GM21367 (cell line): ENCODE results near the gene CCDC91.
"Not testable (repeated sequence)": the region's sequence is repeated elsewhere in the genome, so short reads cannot be mapped to it uniquely, and the experiment has no call there.

Source experiments
- ATAC-seq: cut with Tn5 transposase; IDR thresholded peaks from one replicate; pipeline ENCODE4 v1.9.1; 2021; ENCODE audit not compliant: unreplicated experiment

Gene CCDC91

DNA sequence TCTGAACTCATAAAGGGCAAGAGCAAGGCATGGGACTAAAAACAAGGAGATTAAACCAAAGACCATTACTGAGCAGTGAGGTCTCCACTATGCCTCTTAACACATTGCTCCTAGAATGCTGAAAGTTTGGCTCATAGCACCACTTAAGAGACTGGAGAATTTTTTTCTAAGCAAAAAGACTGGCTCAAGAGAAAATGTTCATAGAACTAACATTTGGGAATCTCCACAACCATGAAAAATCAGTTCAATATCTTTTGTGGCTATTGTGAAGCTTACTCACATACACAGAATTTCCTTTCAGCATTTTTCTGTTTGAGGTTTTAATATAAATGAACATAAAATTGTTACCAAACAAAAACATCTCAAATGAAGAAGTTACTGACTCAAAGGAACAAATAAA lies 255.8 kb downstream of the CCDC91 start:
- ATAC-seq = no peak

DNA sequence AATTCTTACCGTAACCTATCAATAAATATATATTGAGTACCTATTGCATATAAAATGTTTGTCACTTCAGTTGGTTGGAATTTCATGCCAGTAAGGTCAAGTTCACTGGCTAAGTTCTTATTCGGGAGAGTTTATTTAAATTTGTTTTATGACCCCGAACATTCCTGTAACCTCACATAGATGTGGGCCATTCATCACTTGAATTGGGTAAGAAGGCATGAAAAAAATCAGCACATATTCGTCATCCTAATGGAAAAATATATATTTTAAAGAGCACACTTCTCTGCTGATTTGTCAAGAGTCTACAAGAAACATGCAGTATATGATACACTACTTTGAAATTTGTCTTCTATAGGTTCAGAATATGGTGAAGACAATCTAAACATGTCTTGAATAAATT lies 263.4 kb downstream of the CCDC91 start:
- no peak for ATAC-seq

DNA sequence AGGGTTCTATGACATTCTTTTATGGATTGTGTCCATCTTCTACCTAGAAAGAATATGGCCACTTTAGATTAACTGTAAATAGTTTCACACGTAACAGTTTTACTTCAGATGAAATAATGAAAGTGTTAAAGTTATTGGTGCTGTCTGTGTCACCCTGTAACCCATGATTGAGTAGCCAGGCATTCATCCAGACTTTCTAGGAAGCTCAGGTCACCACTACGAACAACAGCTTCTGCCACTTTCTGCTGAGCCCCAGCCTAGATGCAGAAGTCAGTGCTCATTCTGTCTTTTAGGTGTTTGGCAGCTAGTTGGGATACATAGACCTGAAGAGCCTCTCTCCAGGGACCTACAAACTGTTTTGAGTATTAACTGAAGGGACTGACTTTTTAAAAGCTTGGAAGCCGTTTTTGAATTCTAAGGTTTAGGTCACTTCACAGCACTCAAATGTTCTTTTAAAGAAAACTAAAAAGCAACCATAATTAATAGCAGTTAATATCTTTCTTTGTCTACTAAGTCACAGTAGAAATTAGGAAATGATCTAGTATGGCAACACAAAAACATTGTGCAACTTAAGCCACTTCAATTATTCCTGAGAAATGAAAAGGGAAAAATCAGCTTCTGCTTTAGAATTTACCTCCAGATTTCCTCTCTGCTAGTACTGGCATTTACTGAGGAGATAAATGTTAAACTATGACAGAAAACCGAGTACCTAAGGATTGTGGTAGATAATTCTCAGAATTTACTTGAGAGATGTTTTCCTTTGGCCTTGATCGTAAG lies 266.9 kb downstream of the CCDC91 start:
- ATAC-seq = no peak

DNA sequence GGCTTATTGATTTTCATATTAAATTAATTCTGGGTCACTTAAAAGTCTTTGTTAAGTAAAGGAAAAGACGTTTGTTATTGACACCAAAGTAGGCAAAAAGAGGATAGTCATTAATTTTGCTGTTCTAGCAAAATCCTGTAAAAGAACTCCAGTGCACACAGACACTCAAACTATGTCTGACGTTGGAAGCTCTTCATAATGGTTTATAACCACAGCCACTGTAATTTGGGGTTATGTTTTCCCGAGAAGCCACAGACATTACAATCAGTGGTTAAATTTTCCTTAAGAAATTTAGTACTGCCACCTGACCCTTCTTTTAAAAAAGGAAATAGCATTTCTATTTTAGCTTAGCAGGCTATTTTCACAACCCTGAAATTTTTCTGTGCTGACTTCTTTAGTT lies 267.5 kb downstream of the CCDC91 start:
- no peak for ATAC-seq

- ATAC-seq = no peak
Observed at GRCh38 chr12:28459481-28459880, 269.2 kb downstream of the CCDC91 start.

DNA sequence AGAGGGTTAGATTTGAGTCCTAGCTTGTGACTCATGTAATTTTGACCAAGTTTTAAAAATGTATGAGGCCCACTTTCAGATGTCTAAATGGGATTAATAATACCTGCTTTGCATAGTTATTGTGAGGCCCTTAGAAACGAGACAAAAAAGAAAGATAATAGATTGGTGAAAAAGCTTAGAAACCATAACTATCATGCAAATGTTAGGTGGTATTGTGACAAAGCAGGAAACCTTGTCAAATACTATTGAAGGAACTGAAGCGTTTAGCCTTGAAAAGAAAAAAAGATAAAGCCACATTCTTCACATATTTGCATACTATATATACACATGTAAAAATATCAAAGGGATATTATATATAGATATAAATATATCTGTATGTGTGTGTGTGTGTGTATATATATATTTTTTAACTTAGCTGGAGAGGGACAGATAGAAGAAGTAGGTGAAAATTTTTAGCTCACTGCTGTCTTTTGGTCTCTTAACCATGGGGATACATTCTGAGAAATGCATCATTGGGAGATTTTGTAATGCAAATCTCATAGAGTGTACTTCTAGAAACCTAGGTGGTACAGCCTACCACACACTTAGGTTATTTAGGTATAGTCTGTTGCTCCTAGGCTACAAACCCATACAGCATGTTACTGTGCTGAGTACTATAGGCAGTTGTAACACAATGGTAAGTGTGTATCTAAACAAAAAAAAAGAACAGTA lies 270.3 kb downstream of the CCDC91 start:
- peak; percentile 64 for ATAC-seq

GRCh38 chr12:28463396-28463795 lies 273.1 kb downstream of the CCDC91 start:
- ATAC-seq = no peak

- ATAC-seq = not testable (repeated sequence)
Observed at GRCh38 chr12:28471762-28472161, 281.5 kb downstream of the CCDC91 start.

GRCh38 chr12:28476206-28476605 lies 285.9 kb downstream of the CCDC91 start:
- not testable (repeated sequence) for ATAC-seq

GRCh38 chr12:28479097-28479496 lies 288.8 kb downstream of the CCDC91 start:
- ATAC-seq = not testable (repeated sequence)

DNA sequence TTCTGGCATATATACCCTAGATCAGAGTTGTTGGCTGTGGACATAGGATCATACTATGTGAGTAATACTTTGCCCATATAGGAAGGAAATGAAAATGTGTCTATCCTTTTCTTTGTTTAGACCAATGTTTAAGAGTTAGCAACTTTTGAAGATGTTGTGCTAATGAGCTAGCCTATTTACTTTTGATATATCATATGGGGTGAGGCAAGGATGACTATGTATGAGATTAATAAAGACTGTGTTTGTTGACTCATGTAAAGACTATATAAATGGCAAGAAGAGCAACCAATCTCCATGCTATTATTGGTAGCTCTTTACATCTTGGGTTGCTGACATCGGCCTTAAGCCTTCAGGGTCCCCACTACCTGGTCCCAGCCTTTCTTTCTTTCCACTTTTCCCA lies 289.4 kb downstream of the CCDC91 start:
- ATAC-seq = no peak

GRCh38 chr12:28484156-28484555 lies 293.9 kb downstream of the CCDC91 start:
- ATAC-seq = no peak

- ATAC-seq = no peak
Observed at GRCh38 chr12:28486521-28486920, 296.3 kb downstream of the CCDC91 start.

DNA sequence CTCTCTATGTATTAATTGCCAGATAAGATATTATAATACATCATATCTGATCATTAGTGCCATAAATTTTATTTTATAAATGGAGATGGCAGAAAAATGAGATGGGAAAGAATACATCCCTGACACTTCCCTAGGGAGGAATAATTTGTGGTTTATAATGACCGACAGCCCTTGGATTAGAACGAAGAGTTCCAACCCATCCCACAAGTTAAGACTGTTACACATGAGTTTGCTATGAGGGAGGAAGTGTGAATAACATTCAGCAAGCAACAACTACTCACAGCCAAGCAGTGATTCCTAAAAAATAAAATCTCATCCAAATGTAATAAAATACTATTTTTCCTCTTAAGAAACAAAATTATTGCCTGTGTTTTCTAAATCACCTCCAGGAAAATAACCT lies 299.0 kb downstream of the CCDC91 start:
- ATAC-seq = no peak

GRCh38 chr12:28497889-28498411 lies 307.7 kb downstream of the CCDC91 start:
- ATAC-seq = peak; percentile 95

GRCh38 chr12:28498850-28499249 lies 308.6 kb downstream of the CCDC91 start:
- no peak for ATAC-seq

GRCh38 chr12:28500373-28501024 lies 310.2 kb downstream of the CCDC91 start:
- no peak for ATAC-seq

DNA sequence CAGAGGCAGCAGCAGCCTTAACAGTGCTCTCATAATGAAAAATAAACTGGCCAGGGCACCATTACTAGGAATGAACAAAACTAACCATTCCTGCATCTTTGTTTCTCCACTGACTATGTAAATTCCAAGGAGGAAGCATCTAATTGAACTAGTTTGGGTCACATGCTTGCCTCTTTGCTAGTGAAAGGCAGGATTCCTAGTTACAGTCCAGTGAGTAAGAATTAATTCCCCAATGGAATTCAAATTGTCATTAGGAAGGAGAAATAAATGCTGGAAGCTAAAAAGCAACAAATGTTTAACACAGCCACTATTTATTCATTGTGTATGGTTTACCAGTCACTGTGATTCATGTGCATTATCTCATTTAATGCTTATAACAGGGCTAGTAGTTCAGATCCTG lies 316.0 kb downstream of the CCDC91 start:
- ATAC-seq = no peak

- no peak for ATAC-seq
Observed at GRCh38 chr12:28507033-28507432, 316.8 kb downstream of the CCDC91 start.

GRCh38 chr12:28507867-28508266 lies 317.6 kb downstream of the CCDC91 start:
- no peak for ATAC-seq

DNA sequence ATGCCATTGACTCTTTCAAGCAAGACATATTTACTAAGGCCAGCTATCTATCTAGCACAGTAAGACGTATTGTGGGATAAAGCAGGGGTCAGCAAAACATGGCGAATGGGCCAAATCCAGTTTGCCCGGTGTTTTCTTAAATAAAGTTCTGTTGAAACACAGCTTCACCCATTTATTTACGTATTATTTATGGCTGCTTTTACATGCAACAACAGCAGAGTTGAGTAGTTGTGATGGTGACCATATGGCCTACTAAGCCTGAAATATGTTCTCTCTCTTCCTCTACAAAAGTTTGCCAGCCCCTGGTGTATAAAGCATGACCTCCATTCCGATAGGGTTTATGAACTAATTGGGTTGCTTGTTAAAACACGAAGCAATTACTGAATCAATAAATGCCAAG lies 322.1 kb downstream of the CCDC91 start:
- ATAC-seq = no peak

GRCh38 chr12:28512876-28513275 lies 322.6 kb downstream of the CCDC91 start:
- no peak for ATAC-seq
